Astrocyte of the spinal cord (primary cell): ENCODE results near the gene ATP7A.
"Not testable (repeated sequence)": the region's sequence is repeated elsewhere in the genome, so short reads cannot be mapped to it uniquely, and the experiment has no call there.

Source experiments
- DNase-seq: peaks from one replicate; pipeline ENCODE4 v3.0.0; 2011; ENCODE audit warnings: low read depth, low spot score
- H3K4me3 ChIP-seq: 2 replicates; pipeline ENCODE4 v1.5.1; 2011; ENCODE audit warnings: low read depth, mild to moderate bottlenecking, low read length, moderate library complexity
- in situ Hi-C: cut with HindIII; loops from 2 replicates; pipeline ENCODE4 v1.10.0; 2017; ENCODE audit warnings: low sequenced_read_pairs
- TF ChIP-seq, protein P1 (sequence below): IDR thresholded peaks from 2 replicates; pipeline ENCODE4 v1.5.1; 2012; ENCODE audit warnings: low read depth, mild to moderate bottlenecking, low read length, inconsistent platforms

The ATP7A gene

GRCh38 chrX:77899081-77899828, 11.2 kb upstream of the ATP7A start, which contains the start of gene COX7B:
Gene COX7B, plus strand, starts transcription at chrX:77899468. Its CDS starts 86 bp downstream, at chrX:77899554.
- TF ChIP-seq, protein P1, sequence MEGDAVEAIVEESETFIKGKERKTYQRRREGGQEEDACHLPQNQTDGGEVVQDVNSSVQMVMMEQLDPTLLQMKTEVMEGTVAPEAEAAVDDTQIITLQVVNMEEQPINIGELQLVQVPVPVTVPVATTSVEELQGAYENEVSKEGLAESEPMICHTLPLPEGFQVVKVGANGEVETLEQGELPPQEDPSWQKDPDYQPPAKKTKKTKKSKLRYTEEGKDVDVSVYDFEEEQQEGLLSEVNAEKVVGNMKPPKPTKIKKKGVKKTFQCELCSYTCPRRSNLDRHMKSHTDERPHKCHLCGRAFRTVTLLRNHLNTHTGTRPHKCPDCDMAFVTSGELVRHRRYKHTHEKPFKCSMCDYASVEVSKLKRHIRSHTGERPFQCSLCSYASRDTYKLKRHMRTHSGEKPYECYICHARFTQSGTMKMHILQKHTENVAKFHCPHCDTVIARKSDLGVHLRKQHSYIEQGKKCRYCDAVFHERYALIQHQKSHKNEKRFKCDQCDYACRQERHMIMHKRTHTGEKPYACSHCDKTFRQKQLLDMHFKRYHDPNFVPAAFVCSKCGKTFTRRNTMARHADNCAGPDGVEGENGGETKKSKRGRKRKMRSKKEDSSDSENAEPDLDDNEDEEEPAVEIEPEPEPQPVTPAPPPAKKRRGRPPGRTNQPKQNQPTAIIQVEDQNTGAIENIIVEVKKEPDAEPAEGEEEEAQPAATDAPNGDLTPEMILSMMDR: peak; percentile 47
- DNase-seq: peak; percentile 97
- in situ Hi-C loops: no loop called here
- H3K4me3 ChIP-seq: peak within 1 kb of the TSS; percentile 55

GRCh38 chrX:77900688-77901087, 9.8 kb upstream of the ATP7A start:
- peak overlapping the region; percentile 55 for H3K4me3 ChIP-seq
- DNase-seq: no peak
- TF ChIP-seq, protein P1: no peak
- in situ Hi-C loops: no loop called here

DNA sequence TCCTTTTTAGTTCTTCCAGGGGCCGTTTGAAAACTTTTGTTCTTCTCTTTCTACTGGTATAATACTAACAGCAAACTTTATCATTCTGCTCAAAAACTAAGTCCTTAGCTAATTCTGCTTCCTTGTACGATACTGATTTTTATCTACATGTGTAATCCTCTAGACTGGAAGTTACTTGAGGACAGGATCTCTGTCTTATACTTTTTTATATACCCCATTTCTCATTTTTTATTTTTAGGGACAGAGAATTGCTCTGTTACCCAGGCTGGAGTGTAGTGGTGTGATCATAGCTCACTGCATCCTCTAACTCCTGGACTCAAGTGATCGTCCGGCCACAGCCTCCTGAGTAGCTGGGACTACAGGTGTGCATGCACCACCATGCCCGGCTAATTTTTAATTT, 9.0 kb upstream of the ATP7A start:
- no peak overlapping the region for H3K4me3 ChIP-seq
- TF ChIP-seq, protein P1: no peak
- no peak for DNase-seq
- in situ Hi-C loops: no loop called here

DNA sequence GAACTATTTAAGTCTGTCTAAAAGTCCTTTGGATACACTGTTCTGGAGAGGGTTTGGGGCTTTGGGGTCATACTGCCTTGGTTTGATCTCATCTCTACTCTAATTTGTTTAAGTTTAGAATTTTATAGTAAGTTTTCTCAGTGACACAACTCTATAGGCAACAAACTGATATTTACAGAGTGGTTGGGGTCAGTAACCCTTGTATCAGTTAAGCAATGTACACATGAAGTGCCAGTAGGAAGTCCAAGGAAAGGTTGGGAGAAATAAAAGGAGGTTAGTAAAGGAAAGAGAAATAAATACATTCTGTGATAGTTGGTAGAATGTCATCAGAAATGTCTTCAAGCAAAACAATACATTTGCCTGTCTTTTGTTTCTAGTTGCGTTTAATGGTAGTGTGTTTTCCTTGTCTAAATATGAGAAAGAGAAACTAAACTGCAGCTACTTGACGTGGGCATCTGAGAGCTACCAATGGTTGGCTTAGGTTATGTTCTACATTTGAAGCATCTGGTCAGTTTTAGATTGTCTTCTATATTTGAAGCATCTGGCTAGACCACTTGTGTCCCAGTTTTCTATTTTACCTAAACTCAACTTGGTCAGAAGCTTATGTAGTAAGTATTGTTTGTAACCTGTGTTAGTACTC, 6.9 kb downstream of the ATP7A start:
- TF ChIP-seq, protein P1: no peak
- no peak for DNase-seq

DNA sequence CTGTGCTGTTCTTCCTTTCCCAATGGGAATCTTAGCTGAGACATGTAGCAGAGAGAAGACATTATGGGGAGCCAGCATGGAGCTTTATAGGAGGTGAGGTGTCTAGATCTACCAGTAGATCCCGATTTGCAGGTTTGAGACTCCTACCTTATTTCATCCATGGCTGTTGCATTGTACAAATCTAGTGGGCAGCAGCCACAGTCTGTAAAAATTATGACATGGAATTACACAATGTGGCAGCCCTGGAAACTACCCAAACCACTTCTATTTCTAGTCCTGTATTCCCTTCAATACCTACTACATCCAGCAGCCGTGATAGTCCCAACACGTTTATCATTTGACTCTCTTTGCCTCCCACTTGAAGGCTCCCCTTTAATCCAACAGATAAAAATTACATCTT, 8.1 kb downstream of the ATP7A start:
- no peak for DNase-seq
- in situ Hi-C loops: no loop called here
- TF ChIP-seq, protein P1: no peak
- no peak overlapping the region for H3K4me3 ChIP-seq

More for the DNA sequence above, 6.9 kb downstream of the ATP7A start:
- no peak overlapping the region for H3K4me3 ChIP-seq
- in situ Hi-C loops: no loop called here

GRCh38 chrX:77919370-77919769, 8.9 kb downstream of the ATP7A start:
- in situ Hi-C loops, DNase-seq, H3K4me3 ChIP-seq: not testable (repeated sequence)

GRCh38 chrX:77922787-77923186, 12.3 kb downstream of the ATP7A start:
- TF ChIP-seq, protein P1: no peak
- DNase-seq: no peak
- in situ Hi-C loops: no loop called here
- no peak overlapping the region for H3K4me3 ChIP-seq
